HG02852 (cell line): ENCODE results near the gene LSAMP.
"Not testable (repeated sequence)": the region's sequence is repeated elsewhere in the genome, so short reads cannot be mapped to it uniquely, and the experiment has no call there.

Source experiments
- ATAC-seq: cut with Tn5 transposase; IDR thresholded peaks from one replicate; pipeline ENCODE4 v1.9.1; 2021; ENCODE audit warnings: mild to moderate bottlenecking, moderate library complexity; ENCODE audit not compliant: unreplicated experiment

LSAMP gene

GRCh38 chr3:115859002-115859807, 586.1 kb downstream of the LSAMP start:
- no peak for ATAC-seq

- no peak for ATAC-seq
Measured at GRCh38 chr3:115857518-115858136, 587.7 kb downstream of the LSAMP start.

DNA sequence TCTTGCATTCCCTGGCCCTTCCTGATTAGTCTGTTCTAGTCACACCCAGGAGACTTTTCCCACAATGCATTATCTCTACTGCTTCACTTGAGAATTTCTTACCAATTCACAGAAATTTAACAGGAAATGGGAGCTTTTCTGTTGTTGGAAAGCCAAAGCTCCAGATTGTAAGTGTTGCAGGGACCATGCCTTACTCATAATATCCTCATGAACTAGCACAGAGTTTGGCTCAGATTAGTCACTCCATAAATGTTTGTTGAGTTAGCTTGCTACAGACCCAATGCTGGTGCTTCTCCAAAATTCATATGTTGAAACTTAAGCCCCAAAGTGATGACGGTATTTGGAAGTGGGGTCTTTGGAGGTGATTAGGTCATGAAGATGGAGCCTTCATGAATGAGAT, 589.4 kb downstream of the LSAMP start:
- no peak for ATAC-seq

DNA sequence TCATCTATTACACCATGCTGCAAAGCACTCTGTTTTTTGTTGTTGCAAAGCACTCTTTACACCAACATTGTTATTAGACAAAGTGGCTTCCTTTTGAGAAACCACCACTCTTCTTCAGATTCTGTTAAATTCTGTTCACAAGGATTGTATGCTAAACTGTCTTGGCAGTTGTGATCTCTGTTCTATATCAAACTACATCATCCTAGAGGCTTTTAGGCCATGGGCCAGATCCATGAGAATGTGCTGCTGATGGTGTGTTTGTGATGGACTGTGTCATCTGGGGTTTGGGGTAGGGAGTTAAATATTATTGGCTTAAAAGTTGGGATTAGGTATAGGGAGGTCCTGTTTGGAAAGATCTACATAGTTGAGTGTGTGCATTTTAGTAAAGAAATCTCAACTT, 592.2 kb downstream of the LSAMP start:
- no peak for ATAC-seq

- no peak for ATAC-seq
Measured at GRCh38 chr3:115852278-115852677, 593.0 kb downstream of the LSAMP start.

- ATAC-seq, result no peak
Measured at GRCh38 chr3:115851571-115851970, 593.7 kb downstream of the LSAMP start.

- no peak for ATAC-seq
Measured at GRCh38 chr3:115848641-115849040, 596.6 kb downstream of the LSAMP start.

GRCh38 chr3:115845986-115846385, 599.3 kb downstream of the LSAMP start:
- no peak for ATAC-seq

- not testable (repeated sequence) for ATAC-seq
Measured at GRCh38 chr3:115844729-115845128, 600.6 kb downstream of the LSAMP start.

DNA sequence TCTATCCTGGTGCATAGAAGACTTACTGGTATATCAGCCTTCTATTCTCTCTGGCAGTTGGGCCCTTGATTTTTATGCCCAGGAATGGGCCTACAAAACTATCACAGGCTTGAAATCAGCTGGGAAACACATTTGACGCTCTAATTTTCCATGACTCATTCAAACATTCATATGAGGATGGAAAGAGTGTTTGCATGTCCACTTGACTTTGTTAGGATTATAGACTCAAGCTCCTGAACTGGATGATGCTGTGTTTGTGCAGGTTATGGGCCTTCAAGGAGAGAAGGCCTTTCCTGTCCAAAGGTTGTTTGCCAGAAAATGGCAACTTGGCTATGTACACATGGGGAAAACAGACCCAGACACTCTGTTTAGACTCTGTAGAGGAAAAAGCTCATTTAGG, 602.1 kb downstream of the LSAMP start:
- no peak for ATAC-seq

GRCh38 chr3:115839246-115839645, 606.0 kb downstream of the LSAMP start:
- no peak for ATAC-seq

GRCh38 chr3:115838786-115839185, 606.5 kb downstream of the LSAMP start:
- ATAC-seq, result no peak

DNA sequence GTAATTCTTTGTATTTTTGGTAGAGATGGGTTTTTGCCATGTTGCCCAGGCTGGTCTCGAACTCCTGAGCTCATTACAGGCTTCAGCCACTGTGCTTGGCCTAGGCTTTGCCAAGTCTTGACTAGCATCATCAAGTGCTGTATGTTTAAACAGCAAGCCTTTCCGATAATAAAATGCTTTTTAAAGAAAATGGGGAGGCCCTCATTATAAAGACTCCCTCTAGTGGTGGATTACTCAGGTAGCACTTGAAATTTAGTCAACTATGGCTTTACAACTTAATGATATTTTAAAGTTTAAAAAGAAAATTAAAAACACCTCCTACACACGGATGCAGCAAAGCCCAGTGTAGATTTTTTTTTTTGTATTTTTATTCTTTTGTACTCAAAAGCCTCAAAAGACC, 608.3 kb downstream of the LSAMP start:
- ATAC-seq, result no peak

DNA sequence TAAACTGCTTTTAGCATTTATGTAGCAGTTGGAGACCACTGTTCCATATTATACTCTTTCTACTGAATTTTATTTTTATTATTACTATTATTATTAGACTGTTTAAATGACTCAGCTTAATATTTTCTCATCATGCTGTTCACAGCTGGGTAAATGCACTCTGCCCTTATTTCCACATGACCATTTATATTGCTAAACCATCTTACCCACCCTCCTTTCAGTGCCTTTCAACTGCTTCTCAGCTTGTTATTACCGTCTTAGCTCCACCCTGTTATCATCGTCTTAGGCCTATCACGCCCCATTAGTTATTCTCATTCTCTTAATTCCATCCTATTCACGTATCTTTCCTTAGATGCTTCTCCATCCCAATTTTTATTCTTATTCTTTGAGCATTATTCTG, 609.3 kb downstream of the LSAMP start:
- no peak for ATAC-seq

- no peak for ATAC-seq
Measured at GRCh38 chr3:115834068-115834467, 611.2 kb downstream of the LSAMP start.

DNA sequence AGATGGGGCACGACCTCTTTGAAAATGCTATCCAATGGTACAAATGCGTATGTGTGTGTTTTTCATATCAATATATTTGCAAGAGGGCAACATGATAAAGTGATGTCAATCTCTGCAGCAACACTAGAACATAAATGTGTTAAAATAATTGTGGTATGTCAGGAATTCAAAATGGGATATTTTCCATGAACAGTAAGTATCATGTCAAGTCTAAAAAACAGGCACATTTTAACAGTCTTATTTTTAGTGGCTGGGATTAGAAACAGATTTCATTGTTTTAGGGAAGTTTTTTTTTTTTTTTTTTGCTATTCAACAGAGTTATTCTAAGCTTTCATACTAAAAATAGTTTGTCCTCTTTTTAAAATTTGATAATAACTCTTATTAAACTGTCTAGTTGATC, 612.2 kb downstream of the LSAMP start:
- no peak for ATAC-seq

- ATAC-seq, result no peak
Measured at GRCh38 chr3:115832265-115832664, 613.0 kb downstream of the LSAMP start.

GRCh38 chr3:115831864-115832263, 613.4 kb downstream of the LSAMP start:
- ATAC-seq, result no peak

DNA sequence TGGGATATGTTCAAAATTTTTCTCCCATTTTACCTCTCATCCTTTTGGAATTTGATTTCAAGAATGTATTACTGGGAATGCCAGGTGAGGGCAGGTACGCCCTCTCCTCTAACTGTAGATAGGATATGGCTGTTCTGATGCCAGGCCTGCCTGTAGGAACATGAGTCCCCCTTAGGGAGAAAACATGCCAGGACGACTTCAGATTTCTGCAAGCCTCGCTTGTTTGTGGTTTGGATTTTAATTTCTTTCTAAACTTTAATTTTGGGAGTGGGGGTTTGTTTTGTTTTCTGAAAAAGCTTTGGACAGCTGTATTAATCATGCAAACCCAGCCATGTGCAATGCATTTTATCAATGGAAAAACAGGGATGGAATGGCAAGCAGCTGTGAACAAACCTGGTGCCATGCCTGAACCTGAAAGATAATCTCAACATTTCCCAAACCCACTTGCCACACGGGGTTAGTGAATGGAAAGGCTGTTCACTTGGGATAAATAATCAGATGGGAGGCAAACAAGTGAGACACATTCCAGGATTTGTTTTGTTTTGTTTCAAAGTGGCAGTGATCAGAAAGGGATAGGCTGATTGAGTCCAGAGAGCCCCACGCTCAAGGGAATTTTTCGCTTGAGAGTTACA, 614.4 kb downstream of the LSAMP start:
- ATAC-seq, result no peak

DNA sequence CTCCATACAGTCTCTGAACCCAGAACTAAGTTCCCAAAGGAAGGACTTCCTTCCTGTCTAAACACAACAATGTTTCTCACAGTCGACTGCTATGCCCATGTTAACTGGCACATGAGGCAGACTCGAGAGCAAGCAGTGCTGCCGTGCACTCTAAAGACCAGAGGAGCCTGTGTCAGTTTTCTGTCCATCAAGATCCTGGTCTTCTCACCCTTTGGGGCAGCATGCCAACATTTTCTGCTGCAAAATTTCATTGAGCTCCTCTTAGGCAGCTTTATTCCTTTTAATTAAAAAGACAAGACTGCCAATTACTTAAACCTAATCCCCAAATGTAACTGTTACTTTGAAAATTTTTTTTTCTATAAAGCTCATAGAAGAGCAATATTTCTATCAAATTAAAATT, 616.9 kb downstream of the LSAMP start:
- ATAC-seq, result no peak

- no peak for ATAC-seq
Measured at GRCh38 chr3:115827495-115827894, 617.8 kb downstream of the LSAMP start.

DNA sequence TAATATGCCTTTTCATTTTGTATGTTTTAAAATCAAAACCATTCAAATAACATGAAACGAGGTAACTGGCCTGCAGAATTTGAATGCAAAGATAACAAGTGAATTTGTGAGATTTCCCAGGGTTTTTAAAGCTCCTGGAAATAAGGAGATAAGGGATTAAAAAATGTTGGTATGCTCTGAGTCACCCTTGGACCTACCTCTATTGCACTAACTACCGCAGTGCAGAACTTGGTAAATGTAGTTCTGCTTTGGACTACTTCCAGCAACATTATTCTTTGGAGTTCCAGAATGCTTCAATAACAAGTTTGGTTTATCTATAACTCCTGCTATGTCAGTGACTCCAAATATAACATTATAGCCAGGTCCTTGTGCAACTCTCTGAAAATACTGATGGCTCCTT, 620.2 kb downstream of the LSAMP start:
- no peak for ATAC-seq
